ENCODE data around the gene FHIP1A. TPM values are rescaled to one million over a fixed set of nuclear protein-coding genes. Genes with fewer than 3 reads are reported as not detected.

FHIP1A gene
- total RNA-seq, 1 experiment from 2014 or later: 24.9 TPM

- Mint-ChIP-seq H3K9me3 (no peaks in the 10 kb centered on the region), H3K27me3 (ENCODE audit: low read depth) (peaks cover 8% of the 10 kb centered on the region), H3K4me1 (peaks cover 27 to 29% of the 10 kb centered on the region in 2 experiments), H3K27ac (peak overlapping the region; percentile 91 to 96 (median 96)), H3K4me3 (peak overlapping the region; percentile 95 to 96), H3K36me3 (ENCODE audit: insufficient read depth in 1 of 3, low read depth in 3 of 3) (peaks cover 0 to 3% (median 0%) of the 10 kb centered on the region in 3 experiments; a peak in 1 of 7 replicates)
- H3K4ac ChIP-seq (ENCODE audit: low read depth, low read length): no peak overlapping the region
- H4K8ac ChIP-seq (replicated peaks; ENCODE audit: insufficient read length, low read depth, low read length): no peak overlapping the region
- H3K56ac ChIP-seq (ENCODE audit: insufficient read length, low read depth, low read length): no peak overlapping the region
- peaks cover 8% of the 10 kb centered on the region; the same call in 1 of the 2 replicates for H3K79me2 ChIP-seq (ENCODE audit: insufficient read depth, low read length)
- no peak overlapping the region for H3K18ac ChIP-seq (ENCODE audit: insufficient read length, low read depth, low read length)
- DNase-seq: peak; percentile 75
- H2AK5ac ChIP-seq (ENCODE audit: insufficient read length, low read length): no peak overlapping the region
- TF ChIP-seq CTCF (conservative IDR thresholded peaks at IDR 0.05): no peak
- WGBS (ENCODE audit: extremely low coverage, insufficient read length, low lambda C conversion rate): no CpG with 5 or more reads among the region's 27 CpGs
- no peaks in the 10 kb centered on the region for H4K20me1 ChIP-seq (ENCODE audit: control insufficient read depth, insufficient read depth, insufficient read length)
- no peak overlapping the region for H2AFZ ChIP-seq (ENCODE audit: low read length)
- H2BK20ac ChIP-seq (ENCODE audit: low read depth, low read length, poor library complexity, severe bottlenecking): no peak overlapping the region
- no peak overlapping the region for H3T11ph ChIP-seq (ENCODE audit: low read length)
- H3K27ac ChIP-seq (ENCODE audit: insufficient read length, low read depth, low read length): peak overlapping the region; percentile 1
- no peaks in the 10 kb centered on the region for H3K9me3 ChIP-seq (ENCODE audit: control insufficient read depth, low read depth, low read length)
- H4K91ac ChIP-seq (ENCODE audit: insufficient read length, low read depth, low read length): no peak overlapping the region
- no peak overlapping the region for H2BK12ac ChIP-seq (ENCODE audit: insufficient read length, low read depth, low read length)
- no peaks in the 10 kb centered on the region for H3K27me3 ChIP-seq (ENCODE audit: insufficient read depth, low read length)
- H3K14ac ChIP-seq (ENCODE audit: insufficient read depth, low read length): no peak overlapping the region; the same call in 1 of the 2 replicates
- no peak overlapping the region for H2BK15ac ChIP-seq (ENCODE audit: low read depth, low read length)
- H2BK5ac ChIP-seq (ENCODE audit: insufficient read length, low read length): no peak overlapping the region
- H4K5ac ChIP-seq (ENCODE audit: insufficient read length, low read depth, low read length): no peak overlapping the region
- no peak overlapping the region for H3K23ac ChIP-seq (ENCODE audit: insufficient read length, low read depth, low read length)
- H3K23me2 ChIP-seq (ENCODE audit: insufficient read length, low read depth, low read length, poor library complexity, severe bottlenecking): peaks cover 25% of the 10 kb centered on the region
- H3K9ac ChIP-seq (ENCODE audit: extremely low read depth, insufficient read length, low read length): peak overlapping the region; percentile 17
- H3K79me1 ChIP-seq (ENCODE audit: insufficient read depth, low read depth, low read length, poor library complexity, severe bottlenecking): no peaks in the 10 kb centered on the region
- peak overlapping the region; percentile 72 for H3K4me2 ChIP-seq (ENCODE audit: insufficient read depth, insufficient read length, low read length)
- no peak overlapping the region for H2BK120ac ChIP-seq (ENCODE audit: low read depth, low read length, poor library complexity, severe bottlenecking)
- H3K4me1 ChIP-seq (ENCODE audit: insufficient read depth, low read length): no peaks in the 10 kb centered on the region; the same call in 1 of the 2 replicates
Measured at GRCh38 chr4:151409470-151410313, 716 bp downstream of the FHIP1A start.

All from H9 (cell line).